Activated CD4-positive, alpha-beta T cell treated with anti-CD3 and anti-CD28 coated beads, Interleukin-2, amount 50 U/mL, for 16 hours (primary cell): ENCODE measurements around the gene NRAP.

ENCODE experiments used
- DNase-seq: peaks from one replicate; pipeline ENCODE4 v3.0.0-alpha.2; 2020

NRAP gene

GRCh38 chr10:113557903-113558321, 105.9 kb downstream of the NRAP start:
- DNase-seq: no peak

DNA sequence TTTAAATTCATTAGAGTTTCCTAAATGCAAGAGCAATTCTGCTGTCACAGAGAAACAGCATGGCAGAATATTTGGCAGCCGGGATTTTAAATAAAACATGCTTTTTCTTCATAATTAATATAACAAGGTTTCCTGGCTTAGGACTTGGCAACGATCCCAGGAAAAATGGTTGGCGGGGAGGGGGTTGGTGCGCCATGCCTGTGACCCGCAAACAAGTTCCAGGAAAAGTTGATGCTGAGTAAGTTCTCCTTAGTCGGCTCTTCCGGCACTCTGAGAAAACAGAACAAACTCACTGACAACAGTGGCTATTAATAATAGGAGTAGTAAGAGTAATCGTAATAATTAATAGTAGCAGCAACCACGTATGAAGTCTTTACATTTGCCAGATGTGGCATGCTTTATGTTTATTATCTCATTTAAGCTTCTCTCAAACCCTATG, 106.4 kb downstream of the NRAP start:
- no peak for DNase-seq

- DNase-seq: no peak
Observed at GRCh38 chr10:113555751-113556150, 108.1 kb downstream of the NRAP start.

GRCh38 chr10:113555245-113555644, 108.6 kb downstream of the NRAP start:
- DNase-seq: no peak

- DNase-seq: no peak
Observed at GRCh38 chr10:113554214-113554613, 109.6 kb downstream of the NRAP start.

DNA sequence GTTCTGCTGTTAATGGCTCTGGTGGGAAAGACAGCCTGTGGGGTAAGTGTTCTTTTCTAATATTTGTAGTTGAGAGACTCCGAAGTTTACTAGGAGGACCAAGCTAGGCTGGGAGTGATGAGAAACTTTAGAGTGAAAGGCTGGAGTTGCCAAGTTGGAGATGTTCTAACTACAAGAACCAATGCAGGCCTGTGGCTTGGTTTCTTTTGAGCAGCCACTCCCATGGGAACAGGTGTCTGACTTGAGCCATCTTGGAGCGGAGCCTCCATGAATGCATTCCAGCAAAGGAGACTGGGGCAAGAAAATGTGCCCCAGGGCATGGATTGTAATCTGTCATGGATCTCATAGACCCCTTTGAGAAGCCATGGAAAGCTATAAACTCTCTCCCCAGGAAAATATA, 110.7 kb downstream of the NRAP start:
- no peak for DNase-seq

DNA sequence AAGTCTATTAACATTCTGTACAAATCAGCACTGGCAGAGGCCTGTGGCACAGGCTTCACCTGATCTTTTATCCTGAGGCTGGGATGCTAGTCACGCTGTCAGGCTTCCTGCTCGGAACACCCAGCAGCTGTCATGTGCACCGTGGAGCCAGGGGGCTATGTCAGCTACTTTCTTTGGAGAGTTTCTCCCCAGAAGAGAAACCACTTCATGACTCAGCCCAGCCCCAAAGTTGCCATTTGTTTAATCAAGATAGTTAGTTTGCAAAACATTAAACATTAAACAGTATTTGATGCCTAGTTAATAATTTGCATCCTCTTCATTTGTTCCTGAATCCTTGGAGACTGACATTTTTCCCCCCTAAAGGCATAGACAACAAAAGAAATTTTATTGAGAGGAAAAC, 111.1 kb downstream of the NRAP start, which contains the start of gene HABP2:
Gene HABP2 (plus strand): TSS at position 353 of the 400 bp plus-strand sequence. CDS start 69 bp downstream, outside the sequence.
- DNase-seq: no peak

- DNase-seq: no peak
Observed at GRCh38 chr10:113552014-113552413, 111.8 kb downstream of the NRAP start.

- no peak for DNase-seq
Observed at GRCh38 chr10:113550365-113550764, 113.5 kb downstream of the NRAP start.

DNA sequence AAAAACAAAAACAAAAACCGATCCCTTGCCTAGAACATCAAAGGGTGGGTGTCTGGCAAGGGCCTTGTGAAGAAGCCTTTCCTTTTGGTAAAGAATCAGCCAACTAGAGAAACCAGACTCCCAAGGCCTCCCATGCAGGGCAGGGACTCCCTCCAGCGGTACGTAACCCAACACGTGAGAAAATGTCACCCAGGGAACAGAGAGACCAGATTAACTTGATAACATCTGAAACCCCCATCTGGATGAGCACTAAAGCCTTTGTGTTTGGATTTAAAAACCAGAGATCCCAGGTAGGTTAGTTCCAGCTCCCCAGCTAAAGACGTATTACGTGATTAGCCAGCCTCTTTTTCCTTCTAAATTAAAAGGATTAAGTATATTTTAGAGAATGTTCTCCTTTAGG, 114.0 kb downstream of the NRAP start:
- no peak for DNase-seq

- DNase-seq: no peak
Observed at GRCh38 chr10:113547426-113547825, 116.4 kb downstream of the NRAP start.

- DNase-seq: no peak
Observed at GRCh38 chr10:113544392-113544791, 119.4 kb downstream of the NRAP start.

DNA sequence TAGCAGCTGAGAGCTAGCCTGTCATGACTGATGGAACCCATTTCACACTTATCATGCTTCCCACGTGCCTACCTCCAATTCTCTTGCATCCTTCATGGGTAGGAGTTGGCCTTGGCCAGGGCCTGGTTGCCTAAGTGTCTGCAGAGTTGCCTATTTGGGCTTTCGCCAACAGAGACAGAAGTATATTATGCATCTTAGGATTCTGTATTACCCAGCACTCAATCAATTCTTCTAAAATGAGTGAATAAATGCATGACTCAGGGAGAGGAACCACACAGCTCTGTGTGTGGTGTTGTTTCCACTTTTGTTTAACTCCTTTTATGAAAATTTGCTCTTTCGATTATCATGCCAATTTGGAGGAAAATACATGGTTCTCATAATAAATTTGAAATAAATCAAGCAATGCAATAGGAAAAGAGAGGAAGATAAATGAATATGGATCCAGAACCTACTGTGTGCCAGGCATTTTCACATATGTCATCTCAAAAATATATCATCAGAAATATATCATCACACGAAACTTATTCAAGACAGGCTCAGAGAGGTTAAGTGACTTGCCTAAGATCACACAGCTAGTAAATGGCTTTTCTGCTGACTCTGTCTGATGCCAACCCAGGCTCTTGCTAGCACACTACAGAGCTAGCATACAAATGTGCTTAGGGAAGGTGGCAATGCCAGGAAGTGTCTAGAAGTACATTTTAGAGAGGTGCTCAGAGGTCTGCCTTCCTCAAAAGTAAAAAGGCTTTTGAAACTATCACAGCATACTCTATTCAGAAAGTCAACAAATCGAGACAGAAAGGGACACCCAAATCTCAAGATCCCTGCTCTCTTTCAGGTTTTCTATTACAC, 120.5 kb downstream of the NRAP start:
- no peak for DNase-seq

DNA sequence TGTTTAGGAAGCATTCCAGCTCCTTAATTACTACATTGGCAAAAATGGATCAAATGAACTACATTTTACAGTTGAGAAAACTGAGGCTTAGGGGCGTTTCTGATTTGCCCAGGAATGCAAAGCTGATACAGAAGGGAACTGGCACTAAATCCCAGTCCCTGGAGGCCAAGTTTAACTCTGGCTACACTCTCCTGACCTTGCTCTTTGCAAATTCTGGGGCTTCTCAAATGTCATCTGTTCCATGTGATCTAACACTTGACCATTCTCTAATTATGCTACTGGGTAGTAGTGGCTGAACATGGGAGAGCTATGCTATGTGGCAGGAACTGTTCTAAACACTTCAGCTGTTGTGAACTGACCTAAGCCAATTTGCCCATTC, 122.3 kb downstream of the NRAP start:
- no peak for DNase-seq

DNA sequence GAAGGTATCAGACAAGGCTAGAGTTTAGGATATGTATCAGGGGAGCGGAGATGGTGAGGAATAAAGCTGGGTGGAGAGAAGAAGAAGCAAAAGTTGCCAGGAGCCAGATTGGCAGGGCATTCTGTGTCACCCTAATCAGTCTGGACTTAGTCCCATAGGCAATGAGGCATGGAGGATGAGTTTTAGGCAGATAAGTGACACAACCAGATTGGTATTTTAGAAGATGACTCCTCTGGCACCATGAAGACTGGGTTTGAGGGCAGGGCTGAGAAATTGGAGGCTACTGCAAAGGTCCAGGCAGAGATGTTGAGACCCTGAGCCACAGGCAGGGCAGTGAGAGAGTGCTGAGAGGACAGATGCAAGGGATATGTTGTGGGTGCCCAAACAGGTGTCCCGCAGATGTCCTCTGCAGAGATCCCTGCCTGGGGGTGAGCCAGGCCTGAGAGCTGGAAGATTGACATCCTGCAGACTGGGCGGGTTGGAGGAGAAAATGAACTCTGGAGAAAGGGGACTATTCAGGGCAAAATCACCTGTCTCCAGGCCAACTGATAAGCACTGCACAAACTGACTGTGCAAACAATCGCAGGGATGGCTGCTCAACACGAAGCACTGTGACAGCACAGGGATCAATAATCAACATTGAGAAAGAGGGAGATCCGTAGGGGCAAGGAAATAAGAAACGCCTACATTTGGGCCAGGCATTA, 122.8 kb downstream of the NRAP start:
- DNase-seq: no peak

- no peak for DNase-seq
Observed at GRCh38 chr10:113539789-113540188, 124.1 kb downstream of the NRAP start.
